Suprapubic skin (tissue), 4 donors: ENCODE data around the gene DMXL2.

Experiments
- EP300 ChIP-seq: sonication (generic); formaldehyde crosslinking; IDR thresholded peaks from one replicate; pipeline ENCODE4 v1.6.1; 2017; ENCODE audit warnings: antibody characterized with exemption
- POLR2A ChIP-seq, 2 donors: fragments of 450-650 bp; IDR thresholded peaks; one replicate each; pipeline ENCODE4 v1.6.1; 2017; ENCODE audit warnings: antibody characterized with exemption in 2 of 2, mild to moderate bottlenecking in 2 of 2, moderate library complexity in 2 of 2
- POLR2AphosphoS5 ChIP-seq, 3 donors: sonication (generic); formaldehyde crosslinking; IDR thresholded peaks; one replicate each; pipeline ENCODE4 v1.6.1; 2017; ENCODE audit warnings: antibody characterized with exemption in 3 of 3
- TF ChIP-seq, protein P1 (sequence below), 2 donors: fragments of 200-600 bp in 1 of 2; fragments of 450-650 bp in 1 of 2; sonication (generic) in 1 of 2; IDR thresholded peaks; one replicate each; pipeline ENCODE4 v1.5.1; 2016 to 2019; ENCODE audit warnings: antibody characterized with exemption in 2 of 2, mild to moderate bottlenecking in 1 of 2, moderate library complexity in 1 of 2

GRCh38 chr15:51444807-51445206, 177.8 kb downstream of the DMXL2 start:
- no peak for TF ChIP-seq POLR2A (IDR thresholded peaks at IDR 0.05)
- TF ChIP-seq, protein P1, sequence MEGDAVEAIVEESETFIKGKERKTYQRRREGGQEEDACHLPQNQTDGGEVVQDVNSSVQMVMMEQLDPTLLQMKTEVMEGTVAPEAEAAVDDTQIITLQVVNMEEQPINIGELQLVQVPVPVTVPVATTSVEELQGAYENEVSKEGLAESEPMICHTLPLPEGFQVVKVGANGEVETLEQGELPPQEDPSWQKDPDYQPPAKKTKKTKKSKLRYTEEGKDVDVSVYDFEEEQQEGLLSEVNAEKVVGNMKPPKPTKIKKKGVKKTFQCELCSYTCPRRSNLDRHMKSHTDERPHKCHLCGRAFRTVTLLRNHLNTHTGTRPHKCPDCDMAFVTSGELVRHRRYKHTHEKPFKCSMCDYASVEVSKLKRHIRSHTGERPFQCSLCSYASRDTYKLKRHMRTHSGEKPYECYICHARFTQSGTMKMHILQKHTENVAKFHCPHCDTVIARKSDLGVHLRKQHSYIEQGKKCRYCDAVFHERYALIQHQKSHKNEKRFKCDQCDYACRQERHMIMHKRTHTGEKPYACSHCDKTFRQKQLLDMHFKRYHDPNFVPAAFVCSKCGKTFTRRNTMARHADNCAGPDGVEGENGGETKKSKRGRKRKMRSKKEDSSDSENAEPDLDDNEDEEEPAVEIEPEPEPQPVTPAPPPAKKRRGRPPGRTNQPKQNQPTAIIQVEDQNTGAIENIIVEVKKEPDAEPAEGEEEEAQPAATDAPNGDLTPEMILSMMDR (IDR thresholded peaks at IDR 0.05), result no peak
- TF ChIP-seq POLR2AphosphoS5 (IDR thresholded peaks at IDR 0.05), result no peak
- no peak for TF ChIP-seq EP300
